Stimulated activated CD8-positive, alpha-beta memory T cell treated with anti-CD3 and anti-CD28 coated beads, Interleukin-4, amount 100 ng/mL, for 24 hours (primary cell): Measurements from ENCODE around the gene NR3C1.
"Not testable (repeated sequence)": the region's sequence is repeated elsewhere in the genome, so short reads cannot be mapped to it uniquely, and the experiment has no call there.

ENCODE experiments used
- DNase-seq: peaks from one replicate; pipeline ENCODE4 v3.0.0-alpha.2; 2020; ENCODE audit warnings: low read depth

The NR3C1 gene

DNA sequence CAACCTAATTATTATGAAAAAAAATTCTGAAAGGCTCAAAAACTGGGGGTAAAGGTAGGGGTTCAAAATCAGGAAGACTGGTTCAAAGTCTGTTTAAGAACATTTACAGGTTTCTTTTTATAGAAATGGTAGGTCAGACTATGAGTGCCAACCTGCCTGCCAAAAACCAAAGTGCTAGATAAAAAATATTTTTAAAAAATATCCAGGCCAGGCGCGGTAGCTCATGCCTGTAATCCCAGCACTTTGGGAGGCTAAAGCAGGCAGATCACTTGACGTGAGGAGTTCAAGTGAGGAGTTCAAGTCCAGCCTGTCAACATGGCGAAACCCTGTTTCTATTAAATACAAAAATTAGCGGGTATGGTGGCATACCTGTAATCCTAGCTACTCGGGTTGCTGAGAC, 67.0 kb downstream of the NR3C1 start:
- no peak for DNase-seq

DNA sequence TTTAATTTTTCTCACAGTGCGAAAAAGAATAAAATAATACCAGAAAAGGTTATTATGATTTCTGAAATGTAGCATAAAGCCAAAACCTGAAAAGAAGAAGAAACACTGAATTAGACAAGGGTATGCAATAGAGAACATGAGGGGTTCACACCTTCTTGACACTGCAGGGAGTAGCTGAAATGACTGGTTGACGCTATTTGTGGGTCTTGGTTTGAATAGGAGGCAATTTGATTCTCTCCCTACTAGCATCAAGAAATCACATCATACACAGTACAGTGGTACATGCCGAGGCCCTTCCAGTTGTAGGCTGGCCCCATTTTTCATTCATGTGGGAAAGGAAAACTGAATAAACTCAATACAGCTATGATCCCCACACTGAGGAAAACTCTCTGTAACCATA, 68.6 kb downstream of the NR3C1 start:
- DNase-seq: no peak

DNA sequence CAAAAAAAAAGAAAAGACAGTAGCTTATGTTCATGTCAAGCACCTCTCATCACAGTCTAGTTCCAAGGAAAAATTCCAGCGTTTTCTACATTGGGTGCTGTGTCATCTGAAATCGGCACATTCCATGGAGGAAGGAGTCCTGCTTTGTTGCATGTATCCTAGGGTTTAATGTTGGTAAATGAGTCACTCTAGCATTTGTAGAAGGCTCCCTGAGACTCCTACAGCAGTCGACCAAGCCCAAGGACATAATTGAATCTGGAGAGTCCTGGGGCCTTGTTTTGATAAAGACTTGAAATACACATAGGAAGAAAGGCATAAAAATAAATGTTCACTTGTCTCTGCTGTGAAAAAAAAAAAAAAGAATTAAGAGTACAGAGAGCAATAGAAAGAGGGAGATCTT, 69.1 kb downstream of the NR3C1 start:
- not testable (repeated sequence) for DNase-seq

DNA sequence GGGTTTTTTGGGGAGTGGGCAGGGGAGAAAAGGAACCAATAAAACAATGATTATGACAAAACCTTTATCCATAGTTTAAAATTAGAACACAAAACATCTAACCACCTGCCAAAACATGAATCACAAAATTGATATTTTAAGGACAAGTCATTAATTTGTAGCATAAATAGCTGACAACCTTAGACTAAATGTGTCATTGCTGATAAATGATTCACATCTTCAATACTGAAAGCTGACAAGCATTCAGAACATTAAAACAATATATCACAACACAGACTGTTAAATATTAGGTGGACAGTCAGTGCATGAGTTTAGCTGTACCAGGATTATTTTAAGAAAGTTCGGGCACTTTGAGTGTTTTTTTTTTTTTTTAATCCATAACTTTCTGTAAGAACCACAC, 71.5 kb downstream of the NR3C1 start:
- DNase-seq: no peak

DNA sequence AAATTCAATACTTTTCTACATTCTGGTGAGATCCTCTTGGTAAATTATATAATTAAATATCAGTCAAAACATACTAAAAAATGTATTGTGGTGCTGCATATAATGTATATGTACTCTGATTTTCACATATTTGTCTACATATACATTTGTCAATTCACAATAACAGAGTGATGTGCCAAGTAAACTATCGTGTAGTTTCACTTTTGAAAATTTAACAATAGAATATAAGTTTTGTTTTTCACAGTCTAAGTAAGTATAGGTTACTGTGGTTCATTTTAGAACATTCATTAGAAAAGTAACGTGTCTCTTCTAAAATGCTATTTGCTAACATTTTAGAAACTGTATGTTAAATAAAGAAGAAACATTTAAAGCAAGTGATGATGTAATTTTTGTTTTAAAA, 73.6 kb downstream of the NR3C1 start:
- no peak for DNase-seq

DNA sequence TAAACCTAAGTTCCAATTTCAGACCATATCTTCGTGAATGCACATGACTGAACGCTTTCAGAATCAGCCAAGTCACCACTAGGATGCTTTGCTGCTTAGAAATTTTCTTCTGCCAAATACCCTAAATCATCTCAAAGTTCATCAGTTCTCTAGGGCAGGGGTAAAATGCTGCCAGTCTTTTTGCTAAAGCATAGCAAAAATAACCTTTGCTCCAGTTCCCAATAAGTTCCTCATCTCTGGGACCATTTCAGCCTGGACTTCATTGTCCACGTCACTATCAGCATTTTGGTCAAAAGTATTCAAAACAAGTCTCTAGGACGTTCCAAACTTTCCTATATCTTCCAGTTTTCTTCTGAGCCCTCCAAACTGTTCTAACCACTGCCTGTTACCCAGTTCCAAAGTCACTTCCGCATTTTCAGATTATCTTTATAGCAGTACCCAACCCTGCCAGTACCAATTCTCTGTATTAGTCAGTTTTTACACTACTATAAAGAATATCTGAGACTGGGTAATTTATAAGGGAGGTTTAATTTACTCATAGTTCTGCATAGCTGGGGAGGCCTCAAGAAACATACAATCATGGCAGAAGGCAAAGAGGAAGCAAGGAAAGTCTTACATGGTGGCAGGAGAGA, 74.8 kb downstream of the NR3C1 start:
- no peak for DNase-seq

DNA sequence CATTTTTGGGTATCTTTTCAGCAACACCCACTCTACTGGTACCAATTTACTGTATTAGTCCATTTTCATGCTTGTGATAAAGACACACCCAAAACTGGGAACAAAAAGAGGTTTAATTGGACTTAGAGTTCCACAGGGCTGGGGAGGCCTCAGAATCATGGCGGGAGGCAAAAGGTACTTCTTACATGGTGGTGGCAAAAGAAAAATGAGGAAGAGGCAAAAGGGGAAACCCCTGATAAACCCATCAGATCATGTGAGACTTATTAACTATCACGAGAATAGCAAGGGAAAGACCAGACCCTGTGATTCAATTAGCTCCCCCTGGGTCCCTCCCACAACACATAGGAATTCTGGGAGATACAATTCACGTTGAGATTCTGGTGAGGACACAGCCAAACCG, 78.4 kb downstream of the NR3C1 start:
- not testable (repeated sequence) for DNase-seq

DNA sequence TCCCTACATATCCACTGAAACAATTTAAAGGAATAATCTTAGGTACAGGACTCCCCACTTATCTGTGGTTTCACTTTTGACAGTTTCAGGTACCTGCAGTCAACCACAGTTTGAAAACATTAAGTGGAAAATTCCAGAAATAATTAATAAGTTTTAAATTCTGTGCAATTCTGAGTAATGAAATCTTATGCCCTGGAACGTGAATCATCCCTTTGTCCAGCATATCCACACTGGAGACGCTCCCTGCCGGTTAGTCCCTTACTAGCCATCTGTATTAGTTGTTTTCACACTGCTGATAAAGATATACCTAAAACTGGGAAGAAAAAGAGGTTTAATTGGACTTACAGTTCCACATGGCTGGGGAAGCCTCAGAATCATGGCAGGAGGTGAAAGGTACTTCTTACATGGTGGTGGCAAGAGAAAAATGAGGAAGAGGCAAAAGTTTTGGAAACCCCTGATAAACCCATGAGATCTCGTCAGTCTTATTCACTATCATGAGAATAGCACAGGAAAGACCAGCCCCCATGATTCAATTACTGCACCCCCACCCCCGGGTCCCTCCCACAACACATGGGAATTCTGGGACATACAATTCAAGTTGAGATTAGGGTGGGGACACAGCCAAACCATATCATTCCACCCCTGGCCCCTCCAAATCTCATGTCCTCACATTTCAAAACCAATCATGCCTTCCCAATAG, 80.4 kb downstream of the NR3C1 start:
- DNase-seq: not testable (repeated sequence)

DNA sequence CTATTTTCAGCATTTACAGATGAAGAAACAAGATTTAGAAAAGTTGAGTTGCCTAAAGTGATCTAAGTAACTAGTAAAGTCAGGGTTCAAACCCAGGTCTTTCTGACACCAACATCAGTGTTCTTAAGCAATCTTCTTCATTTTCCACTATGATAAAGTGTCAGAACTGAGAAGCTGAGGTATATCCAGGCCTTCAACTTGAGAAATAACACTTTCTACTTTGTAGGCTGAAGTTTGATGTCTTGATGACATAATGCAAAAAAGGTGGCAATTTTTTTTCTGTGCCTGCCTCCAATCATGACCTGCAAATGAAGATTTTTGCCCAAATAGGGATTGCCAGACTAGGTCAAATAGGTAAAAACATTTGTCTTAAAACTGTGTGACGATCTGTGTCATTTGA, 81.3 kb downstream of the NR3C1 start:
- no peak for DNase-seq

DNA sequence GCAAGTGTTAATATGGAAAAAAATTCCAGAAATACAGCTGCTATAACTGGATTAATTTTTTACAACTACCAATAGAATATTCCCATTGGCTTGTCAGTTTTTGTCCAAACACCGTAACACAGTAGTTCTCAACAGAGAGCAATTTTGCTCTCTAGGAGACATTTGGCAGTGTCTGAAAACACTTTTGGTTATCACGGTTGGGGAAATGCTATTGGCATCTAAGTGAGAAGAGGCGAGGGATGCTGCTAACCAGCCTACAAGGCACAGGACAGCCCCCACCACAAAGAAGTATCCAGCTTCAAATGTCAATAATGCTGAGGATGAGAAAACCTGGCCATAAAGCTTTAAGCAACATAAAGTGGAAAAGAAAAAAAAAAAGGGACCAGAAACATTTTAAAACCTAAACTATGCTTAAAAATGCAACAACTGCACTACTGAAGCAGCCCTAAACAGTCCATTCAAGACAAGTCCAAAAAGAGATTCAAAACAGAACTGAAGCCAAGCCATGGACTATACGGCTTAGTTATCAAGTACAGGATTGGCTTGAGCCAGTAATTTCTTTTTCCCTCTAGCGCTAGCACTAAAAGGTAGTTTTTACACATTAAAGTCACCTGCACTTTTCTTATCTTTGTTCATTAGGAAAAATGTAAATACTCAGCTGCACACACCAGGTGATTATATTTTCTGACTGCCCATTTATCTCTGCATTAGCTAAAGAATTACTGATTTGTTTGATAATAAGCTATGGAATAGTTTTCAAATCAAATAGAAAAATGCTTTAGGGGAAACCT, 83.9 kb downstream of the NR3C1 start:
- no peak for DNase-seq

DNA sequence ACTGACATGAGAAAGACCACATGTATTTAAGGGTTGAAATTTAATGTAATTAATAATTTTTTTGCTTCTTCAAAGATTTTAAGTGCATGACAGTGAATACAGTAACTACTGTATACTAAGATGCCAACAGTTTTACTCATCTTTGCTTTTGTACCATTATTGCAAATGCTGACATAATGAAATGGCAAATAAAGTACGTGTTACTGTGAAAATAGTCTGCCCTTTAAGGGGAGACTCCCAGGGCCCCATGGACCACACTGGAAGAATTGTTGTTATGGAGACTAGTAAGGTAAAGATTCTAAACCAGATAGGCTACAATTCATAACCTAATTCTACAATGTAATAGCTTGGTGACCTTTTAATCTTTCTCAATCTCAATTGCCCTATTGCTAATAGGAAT, 84.7 kb downstream of the NR3C1 start:
- DNase-seq: no peak

DNA sequence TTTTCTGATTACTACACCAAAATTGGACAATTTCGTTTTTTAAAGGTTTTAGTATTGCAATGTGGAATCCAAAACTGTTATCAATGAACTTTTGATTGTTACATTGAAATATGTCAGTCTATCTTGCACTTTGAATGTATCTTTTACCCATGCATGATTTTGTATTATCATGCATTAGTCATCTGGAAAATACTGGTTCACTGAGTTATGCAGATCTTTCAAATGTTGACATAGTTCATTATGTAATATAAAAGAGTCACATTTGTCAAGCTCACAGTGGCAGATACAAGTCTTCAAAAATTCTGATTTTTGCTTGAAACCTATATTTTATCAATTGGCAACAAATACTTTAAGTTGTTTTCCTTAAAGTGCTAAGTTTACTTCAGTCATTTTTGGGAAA, 85.2 kb downstream of the NR3C1 start:
- no peak for DNase-seq

DNA sequence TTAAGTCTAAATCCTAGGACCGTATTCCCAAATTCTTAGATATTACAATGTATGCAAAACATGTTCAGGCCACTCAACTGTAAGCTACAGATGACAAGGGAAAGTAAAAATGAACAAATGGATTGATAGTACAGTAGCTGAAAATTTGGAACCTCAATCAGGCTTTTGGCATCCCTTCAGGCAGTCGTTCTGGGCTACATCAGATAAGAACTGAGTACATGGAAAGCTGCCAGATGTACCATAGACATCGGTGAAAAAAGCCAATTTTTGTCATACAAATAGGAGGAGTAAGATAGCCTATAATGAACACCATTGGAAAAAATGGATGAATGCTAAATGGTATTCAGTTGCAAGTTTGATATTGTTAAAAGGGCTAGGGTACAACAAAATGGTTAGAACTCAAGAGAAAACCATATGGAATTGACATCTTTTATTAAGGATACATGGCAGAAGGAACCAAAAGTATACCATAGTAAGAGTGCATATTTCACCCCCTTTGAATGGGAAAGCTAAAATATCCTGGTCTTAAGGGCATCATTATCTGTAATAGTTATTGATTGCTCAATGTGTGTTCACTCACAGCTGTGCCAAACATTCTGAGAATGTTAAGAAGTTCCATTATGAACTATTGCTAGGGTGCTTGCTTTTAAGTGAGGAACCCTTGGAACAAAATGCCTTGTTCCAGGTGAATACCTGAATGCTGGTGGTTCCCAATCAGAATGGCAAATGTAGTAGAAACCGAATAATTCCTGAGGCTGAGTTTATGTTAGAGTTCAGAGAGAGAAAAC, 86.4 kb downstream of the NR3C1 start:
- DNase-seq: no peak

DNA sequence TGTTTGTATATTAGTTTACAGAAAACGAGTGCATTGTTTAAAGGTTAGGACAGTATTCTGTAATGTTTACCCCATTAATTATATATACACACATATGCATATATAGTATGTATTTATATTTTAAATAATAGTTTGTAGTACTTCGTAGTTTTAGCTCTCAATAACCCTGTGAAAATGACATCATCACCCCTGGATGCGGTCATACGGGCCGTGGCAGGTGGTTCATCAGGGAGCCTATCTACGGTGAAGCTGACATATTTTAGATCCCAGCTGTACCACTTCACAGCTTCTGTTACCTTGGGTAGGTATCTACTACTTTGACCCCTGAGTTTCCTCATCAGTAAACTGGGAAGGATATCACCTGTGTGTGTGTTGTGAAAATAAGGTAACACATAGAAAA, 87.1 kb downstream of the NR3C1 start:
- DNase-seq: no peak

DNA sequence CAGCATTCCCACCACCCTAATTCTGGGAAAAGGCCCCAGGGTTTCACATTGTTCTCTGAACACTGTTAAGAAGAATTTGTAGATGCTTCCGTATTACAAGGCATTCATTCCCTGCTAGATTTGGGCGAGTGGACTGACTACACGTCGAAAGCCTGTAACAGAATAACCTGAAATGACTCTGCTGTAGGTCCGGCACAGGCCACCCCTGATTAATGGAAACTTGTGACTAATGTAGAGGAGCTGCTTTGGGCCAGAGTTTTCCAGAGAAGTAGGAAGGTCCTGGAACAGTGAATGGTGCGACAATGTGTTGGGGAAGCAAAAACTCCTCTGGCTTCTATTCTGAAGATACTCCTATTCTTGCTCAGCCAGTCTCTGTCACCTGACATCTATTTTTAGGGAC, 87.6 kb downstream of the NR3C1 start:
- DNase-seq: no peak

DNA sequence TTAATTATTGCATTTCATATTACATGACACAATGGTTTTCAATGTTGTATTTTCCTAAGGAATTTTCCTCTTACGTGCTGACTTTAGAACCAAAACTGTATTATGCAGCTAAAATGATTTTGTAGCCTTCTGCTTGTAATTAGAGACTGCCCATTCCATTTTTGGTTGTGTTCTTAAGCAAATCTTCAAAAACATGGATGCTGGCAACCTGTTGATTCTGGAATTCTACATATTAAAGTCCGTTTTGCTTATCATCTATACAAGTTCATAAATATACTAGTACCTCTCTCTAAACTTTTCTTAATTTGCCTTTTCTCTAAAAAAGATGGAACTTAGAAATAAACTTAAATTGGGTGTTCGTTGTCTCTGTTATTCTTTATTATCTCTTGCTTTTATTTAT, 88.3 kb downstream of the NR3C1 start:
- no peak for DNase-seq

DNA sequence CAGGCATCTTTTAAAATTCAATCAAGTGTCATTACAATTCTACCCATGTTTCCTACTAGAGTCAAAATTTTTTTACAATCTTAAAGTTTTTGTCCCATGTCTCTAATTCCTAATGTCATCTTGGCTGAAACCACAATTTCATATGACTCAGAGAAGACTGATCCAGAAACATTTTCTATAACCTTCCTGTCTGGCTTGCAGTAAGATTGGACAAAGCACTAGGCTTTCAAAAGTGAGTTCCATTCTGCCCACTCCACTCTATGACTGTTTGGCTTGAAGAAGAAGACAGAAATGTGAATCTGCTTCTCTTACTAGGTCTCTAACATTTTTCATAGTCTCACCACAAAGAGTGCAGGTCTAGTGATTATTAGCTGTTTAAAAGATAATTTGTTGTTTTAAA, 88.8 kb downstream of the NR3C1 start:
- no peak for DNase-seq

DNA sequence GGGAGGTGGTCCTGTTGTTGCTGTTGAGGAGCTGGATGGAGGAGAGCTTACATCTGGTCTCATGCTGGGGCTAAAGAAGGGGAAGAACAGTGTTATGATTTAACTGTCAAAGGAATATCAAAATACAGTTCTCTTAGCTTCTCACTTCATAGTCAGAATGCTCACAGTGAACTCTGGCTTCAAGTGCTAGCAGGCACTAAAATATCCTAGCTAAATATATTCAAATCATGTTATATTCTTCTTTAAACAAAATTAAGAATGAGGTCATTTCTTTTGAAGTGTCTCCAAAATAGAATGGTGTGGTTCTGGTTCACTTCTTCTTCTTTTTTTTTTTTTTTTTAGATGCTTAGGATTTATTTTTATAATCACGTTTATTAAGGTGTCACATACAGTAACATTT, 89.4 kb downstream of the NR3C1 start:
- DNase-seq: no peak

DNA sequence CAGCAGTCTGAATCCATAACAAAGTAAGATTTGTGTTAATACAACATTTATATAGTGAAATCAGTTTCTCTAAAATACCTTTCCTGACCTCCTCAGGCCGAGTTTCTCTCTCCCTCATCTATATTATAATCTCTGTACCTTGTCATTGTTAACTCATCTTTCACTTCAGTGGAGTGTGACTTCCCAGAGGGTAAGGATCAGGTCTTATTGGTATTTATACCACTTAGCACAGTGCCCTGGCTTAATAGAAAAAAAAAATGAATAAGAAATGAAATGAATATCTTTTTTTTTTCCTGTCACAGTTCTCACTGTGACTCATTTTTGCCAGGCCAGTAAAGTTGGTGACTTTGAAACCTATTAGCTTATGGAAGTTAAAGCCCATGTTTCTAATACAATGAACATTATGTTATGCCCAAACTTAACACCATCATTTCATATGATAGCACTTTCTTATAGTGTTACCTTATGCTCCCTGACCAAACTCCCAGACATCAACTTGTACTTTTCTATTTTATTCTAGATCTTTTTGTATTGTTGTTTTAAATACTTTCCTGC, 90.1 kb downstream of the NR3C1 start:
- DNase-seq: no peak

DNA sequence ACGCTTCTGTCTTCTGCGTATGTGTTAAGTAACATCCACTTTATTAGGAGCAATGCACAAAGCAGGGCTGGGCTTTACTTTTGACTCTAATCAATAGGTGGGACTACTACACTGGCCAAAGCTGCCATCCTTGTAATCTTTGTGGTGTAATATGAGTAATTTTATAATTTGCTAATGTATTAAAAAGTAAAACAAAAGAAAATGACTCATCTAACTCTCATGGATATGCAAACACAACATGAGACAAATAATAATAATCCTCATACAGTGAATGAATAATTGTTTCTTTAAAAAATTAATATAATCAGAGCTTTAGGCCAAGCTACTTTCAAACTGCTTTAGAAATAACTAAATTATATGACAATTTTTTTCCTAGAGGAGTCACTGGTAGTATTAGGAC, 90.7 kb downstream of the NR3C1 start:
- DNase-seq: no peak

DNA sequence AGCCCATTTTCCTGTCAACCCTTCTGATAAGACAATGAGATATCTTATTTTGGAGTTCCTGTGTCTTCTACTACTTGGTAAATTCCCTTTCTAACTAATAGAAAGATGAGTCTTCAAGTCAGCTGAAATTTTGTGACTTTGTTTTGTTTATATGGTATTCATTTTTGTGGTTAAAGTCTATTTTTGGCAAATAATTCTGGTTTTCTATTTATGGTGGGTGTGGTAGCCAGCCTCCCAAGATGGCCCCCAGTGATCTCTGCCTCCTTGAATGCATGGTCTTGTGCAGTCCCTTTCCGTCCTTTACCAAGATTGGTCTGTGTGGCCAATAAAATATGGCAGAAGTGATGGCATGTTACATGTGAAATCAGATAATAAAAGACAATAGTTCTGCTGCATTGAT, 91.5 kb downstream of the NR3C1 start:
- no peak for DNase-seq

DNA sequence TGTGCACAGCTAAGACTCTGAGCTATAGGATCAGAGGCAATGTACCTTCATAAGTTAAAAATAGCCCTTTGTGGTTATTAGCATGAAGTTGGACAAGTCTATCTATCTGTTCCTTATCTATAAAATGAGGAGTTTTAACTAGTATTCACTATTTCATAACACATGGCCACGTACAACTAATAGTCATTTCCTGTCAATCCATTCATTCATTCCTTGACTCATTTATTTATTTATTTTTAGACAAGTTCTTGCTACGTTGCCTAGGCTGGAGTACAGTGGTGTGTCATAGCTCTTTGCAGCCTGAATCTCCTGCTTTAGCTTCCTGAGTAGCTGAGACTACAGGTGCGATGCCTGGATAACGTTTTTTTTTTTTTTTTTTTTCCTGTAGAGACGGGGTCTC, 92.1 kb downstream of the NR3C1 start:
- DNase-seq: no peak
